A549 (cell line): ENCODE measurements around the gene C16orf78. TPM values are rescaled to one million over a fixed set of nuclear protein-coding genes. Genes with fewer than 3 reads are reported as not detected.

ENCODE experiments used
- ATAC-seq, 2 experiments: fragments of 200-7000 bp in 1 of 2; fragments of >200 bp in 1 of 2; cut with Nextera tagmentation in 1 of 2; cut with Tn5 transposase in 1 of 2; 3 replicates each; pipeline versions ENCODE4 v1.8.0 to v1.9.1; 2018 to 2020; ENCODE audit warnings: mild to moderate bottlenecking in 1 of 2, moderate library complexity in 1 of 2
- CTCF ChIA-PET: fragments of 300-600 bp; sonication (Branson Sonifier 250); formaldehyde crosslinking; extraction: SDS; loops from one replicate; lab custom pipeline; 2021; ENCODE audit warnings: antibody characterized with exemption, inconsistent platforms; lab: Yijun Ruan, JAX
- POLR2A ChIA-PET: fragments of 350-600 bp; formaldehyde crosslinking; extraction: SDS; loops from one replicate; lab custom pipeline; 2021; ENCODE audit warnings: antibody characterized with exemption, inconsistent platforms; lab: Yijun Ruan, JAX
- DNase-seq, 2 experiments: peaks; one replicate each; pipeline versions ENCODE4 v3.0.0 to v3.0.0-alpha.2; 2011 to 2016; ENCODE audit warnings: low read depth in 1 of 2, low spot score in 1 of 2
- FAIRE-seq: peaks from 2 replicates; lab custom pipeline; 2011; peaks lifted over from hg19 to GRCh38; lab: Jason Lieb, UNC
- H3K27ac ChIP-seq, 2 experiments: fragments of >200 bp; sonication (Bioruptor Twin); formaldehyde crosslinking; 3 replicates each; pipeline ENCODE4 v1.5.1; 2016 to 2017
- H3K4me1 ChIP-seq: fragments of >200 bp; sonication (Bioruptor Twin); formaldehyde crosslinking; 3 replicates; pipeline ENCODE4 v1.6.1; 2016
- H3K4me2 ChIP-seq: fragments of >200 bp; sonication (Bioruptor Twin); formaldehyde crosslinking; 3 replicates; pipeline ENCODE4 v1.6.1; 2016
- H3K4me3 ChIP-seq: fragments of >200 bp; sonication (Bioruptor Twin); formaldehyde crosslinking; 3 replicates; pipeline ENCODE4 v1.5.1; 2016
- H3K9me3 ChIP-seq: fragments of >200 bp; sonication (Bioruptor Twin); formaldehyde crosslinking; 3 replicates; pipeline ENCODE4 v1.6.1; 2016
- CBX2 ChIP-seq: fragments of 200-600 bp; sonication (generic); IDR thresholded peaks from 2 replicates; pipeline ENCODE4 v1.6.1; 2016; ENCODE audit warnings: low read depth, mild to moderate bottlenecking, borderline replicate concordance
- CEBPB ChIP-seq, 2 experiments: fragments of >200 bp in 1 of 2; sonication (Bioruptor Twin) in 1 of 2; formaldehyde crosslinking in 1 of 2; IDR thresholded peaks; 2 replicates each; pipeline ENCODE4 v1.6.1; 2012 to 2016
- FOSL2 ChIP-seq, 2 experiments: fragments of 450-650 bp in 1 of 2; fragments of >200 bp in 1 of 2; sonication (Bioruptor Twin) in 1 of 2; formaldehyde crosslinking; IDR thresholded peaks; 2 replicates each; pipeline versions ENCODE4 v1.5.0 to v1.6.1; 2016 to 2020; ENCODE audit warnings: mild to moderate bottlenecking in 1 of 2, moderate library complexity in 1 of 2
- FOXS1 ChIP-seq: fragments of 250-450 bp; sonication (Bioruptor Pico); IDR thresholded peaks from 2 replicates; pipeline ENCODE4 v1.5.0; 2020; ENCODE audit warnings: mild to moderate bottlenecking, moderate library complexity
- GATA3 ChIP-seq: IDR thresholded peaks from 2 replicates; pipeline ENCODE4 v1.6.1; 2012; ENCODE audit warnings: borderline replicate concordance
- HES2 ChIP-seq: fragments of >200 bp; sonication (Bioruptor Twin); formaldehyde crosslinking; IDR thresholded peaks from 2 replicates; pipeline ENCODE4 v1.6.1; 2016
- HOXA7 ChIP-seq: fragments of 250-450 bp; sonication (Bioruptor Pico); IDR thresholded peaks from 2 replicates; pipeline ENCODE4 v1.5.0; 2020; ENCODE audit warnings: mild to moderate bottlenecking, moderate library complexity
- HOXB13 ChIP-seq: fragments of 250-450 bp; sonication (Bioruptor Pico); IDR thresholded peaks from 2 replicates; pipeline ENCODE4 v1.5.0; 2020; ENCODE audit warnings: low read depth, mild to moderate bottlenecking, moderate library complexity
- HOXB5 ChIP-seq: fragments of 250-450 bp; sonication (Bioruptor Pico); IDR thresholded peaks from 2 replicates; pipeline ENCODE4 v1.5.0; 2020; ENCODE audit warnings: mild to moderate bottlenecking, moderate library complexity
- JUN ChIP-seq, 2 experiments: fragments of >200 bp; sonication (Bioruptor Twin); formaldehyde crosslinking; IDR thresholded peaks; 2 replicates in 1 of 2; 3 replicates in 1 of 2; pipeline ENCODE4 v1.6.1; 2016 to 2017
- KDM1A ChIP-seq: fragments of 200-600 bp; sonication (generic); IDR thresholded peaks from 2 replicates; pipeline ENCODE4 v1.6.1; 2016; ENCODE audit warnings: low read depth, mild to moderate bottlenecking
- MYC ChIP-seq: IDR thresholded peaks from 2 replicates; pipeline ENCODE4 v1.6.1; 2012; ENCODE audit warnings: mild to moderate bottlenecking, inconsistent platforms, low read length, improper control_type of control experiment, borderline replicate concordance
- PHF8 ChIP-seq: fragments of 200-600 bp; sonication (generic); IDR thresholded peaks from 2 replicates; pipeline ENCODE4 v1.6.1; 2016; ENCODE audit warnings: low read depth, mild to moderate bottlenecking, antibody characterized with exemption, moderate library complexity, borderline replicate concordance
- REST ChIP-seq: fragments of 200-600 bp; sonication (generic); IDR thresholded peaks from 2 replicates; pipeline ENCODE4 v1.6.1; 2016; ENCODE audit warnings: antibody characterized with exemption, mild to moderate bottlenecking, moderate library complexity
- RFX5 ChIP-seq: fragments of 450-650 bp; IDR thresholded peaks from 2 replicates; pipeline ENCODE4 v1.7.1; 2014; ENCODE audit warnings: antibody characterized with exemption, mild to moderate bottlenecking, moderate library complexity
- RNF2 ChIP-seq: fragments of 200-600 bp; sonication (generic); IDR thresholded peaks from 2 replicates; pipeline ENCODE4 v1.6.1; 2016; ENCODE audit warnings: low read depth, mild to moderate bottlenecking, antibody characterized with exemption, moderate library complexity, borderline replicate concordance
- SMC3 ChIP-seq: fragments of >200 bp; sonication (Bioruptor Twin); formaldehyde crosslinking; IDR thresholded peaks from 3 replicates; pipeline ENCODE4 v1.6.1; 2018; ENCODE audit warnings: inconsistent platforms
- WGBS: methylation state at CpG from one replicate; pipeline ENCODE4 v1.1.6; 2017; ENCODE audit errors: missing lambda C conversion rate; 5-methylcytosine and 5-hydroxymethylcytosine counted together
- polyA plus RNA-seq, 4 experiments: library from polyadenylated mRNA; depleted of rRNA in 3 of 4; stranded (reverse); fragments of >200 nt; fragmentation: RNase III in 1 of 4; extraction: RNeasy Plus Mini Kit Qiagen cat#74134 plus additional on column Dnase treatment in 1 of 4; gene quantifications; 2 replicates in 3 of 4; 3 replicates in 1 of 4; pipeline ENCODE4 v1.2.3, GENCODE V29; 2011 to 2017

Gene C16orf78
- polyA plus RNA-seq, 2 of the 4 experiments (the other 2 are of a cell fraction): not detected

- CTCF ChIA-PET: interaction anchor here (1.4 to 3.0 kb wide), 3 partner anchors 8 to 654 kb away, joined by 3 to 15 read pairs (median 11); no protein-coding TSS in a partner anchor
- whole genome bisulfite sequencing: 17% methylated on average over 4 of the region's 4 CpGs
Observed at GRCh38 chr16:49341706-49342105, 31.9 kb upstream of the C16orf78 start.

GRCh38 chr16:49342336-49343265 is 31.0 kb upstream of the C16orf78 start:
- 6% methylated on average over 8 of the region's 8 CpGs for WGBS
- POLR2A ChIA-PET: no interaction called here
- no peak for FAIRE-seq

More at GRCh38 chr16:49341706-49342105, 31.9 kb upstream of the C16orf78 start:
- H3K9me3 ChIP-seq: no peaks in the 10 kb centered on the region
- ATAC-seq: no peak
- no peak for FAIRE-seq
- H3K4me3 ChIP-seq: no peak overlapping the region
- DNase-seq: no peak
- H3K4me1 ChIP-seq: no peaks in the 10 kb centered on the region
- no peak overlapping the region for H3K27ac ChIP-seq
- H3K4me2 ChIP-seq: no peak overlapping the region
- TF ChIP-seq PHF8 (no peak), HOXB5 (CRISPR knock-in tag) (no peak), FOXS1 (CRISPR knock-in tag) (no peak), JUN (IDR thresholded peaks at IDR 0.05) (no peak), RFX5 (no peak), HES2 (no peak), REST (no peak), HOXA7 (no peak), SMC3 (no peak), RNF2 (no peak), HOXB13 (CRISPR knock-in tag) (no peak)
- TF ChIP-seq, all 56 proteins: peak for 0
- POLR2A ChIA-PET: no interaction called here

GRCh38 chr16:49343291-49343690 is 30.3 kb upstream of the C16orf78 start:
- no peak for FAIRE-seq
- DNase-seq: no peak
- no peak for TF ChIP-seq CBX2
- no peak for TF ChIP-seq CEBPB (IDR thresholded peaks at IDR 0.05)
- Histone ChIP-seq H3K4me1 (no peaks in the 10 kb centered on the region), H3K27ac (no peak overlapping the region), H3K4me2 (no peak overlapping the region), H3K4me3 (no peak overlapping the region), H3K9me3 (no peaks in the 10 kb centered on the region)
- ChIA-PET CTCF (interaction anchor here (2.4 kb wide), 1 partner anchor 656 kb away, joined by 11 read pairs; no protein-coding TSS in a partner anchor), POLR2A (no interaction called here)
- ATAC-seq: no peak
- WGBS: 0% methylated on average over 4 of the region's 4 CpGs

More at GRCh38 chr16:49342336-49343265, 31.0 kb upstream of the C16orf78 start:
- no peak for TF ChIP-seq KDM1A
- no peak for TF ChIP-seq MYC
- no peak for TF ChIP-seq GATA3
- no peak for TF ChIP-seq HES2
- TF ChIP-seq FOSL2 (IDR thresholded peaks at IDR 0.05): no peak
- TF ChIP-seq FOSL2 (CRISPR knock-in tag; IDR thresholded peaks at IDR 0.05): no peak
- TF ChIP-seq CBX2: no peak
- Histone ChIP-seq H3K4me1 (no peaks in the 10 kb centered on the region), H3K4me3 (no peak overlapping the region), H3K4me2 (no peak overlapping the region), H3K27ac (no peak overlapping the region), H3K9me3 (no peaks in the 10 kb centered on the region)
- ATAC-seq (no peak), DNase-seq (no peak)
- CTCF ChIA-PET: interaction anchor here (1.4 to 3.0 kb wide), 3 partner anchors 7 to 655 kb away, joined by 3 to 15 read pairs (median 11); no protein-coding TSS in a partner anchor
